Measurements from ENCODE around the gene PLPPR2.

DNA sequence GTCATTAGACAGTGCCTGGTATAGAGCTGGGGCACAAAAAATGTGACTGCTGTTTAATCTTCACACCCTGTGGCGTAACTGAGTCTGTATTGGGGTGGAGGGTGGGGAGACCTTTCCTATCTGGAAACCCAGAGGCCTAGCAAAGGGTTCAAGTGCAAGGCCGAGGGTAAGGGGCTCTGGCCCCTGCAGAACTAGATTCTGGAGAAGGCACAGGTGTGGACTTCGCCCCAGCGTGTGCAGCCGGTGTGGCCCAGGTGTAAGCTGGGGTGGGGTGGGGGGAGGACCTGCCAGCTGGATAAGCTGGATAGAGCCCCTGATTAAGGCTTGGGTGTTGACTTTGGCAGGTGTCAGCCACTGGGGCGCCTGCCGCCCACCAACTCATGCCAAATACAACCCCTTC is 17.1 kb upstream of the PLPPR2 start:
- TF ChIP-seq POLR2A (IDR thresholded peaks at IDR 0.05; ENCODE audit: low read length) (no peak), ZFP36 (IDR thresholded peaks at IDR 0.05; ENCODE audit: borderline replicate concordance, partially characterized antibody) (no peak), PHF8 (IDR thresholded peaks at IDR 0.05; ENCODE audit: borderline replicate concordance, low read depth) (no peak), BHLHE40 (IDR thresholded peaks at IDR 0.05; ENCODE audit: low read depth, low read length) (no peak), ESRRA (IDR thresholded peaks at IDR 0.05; ENCODE audit: borderline replicate concordance, low read length) (no peak), KDM5A (IDR thresholded peaks at IDR 0.05) (no peak), SMC3 (IDR thresholded peaks at IDR 0.05) (no peak), EP300 (IDR thresholded peaks at IDR 0.05) (no peak)
- TF ChIP-seq, protein P1, sequence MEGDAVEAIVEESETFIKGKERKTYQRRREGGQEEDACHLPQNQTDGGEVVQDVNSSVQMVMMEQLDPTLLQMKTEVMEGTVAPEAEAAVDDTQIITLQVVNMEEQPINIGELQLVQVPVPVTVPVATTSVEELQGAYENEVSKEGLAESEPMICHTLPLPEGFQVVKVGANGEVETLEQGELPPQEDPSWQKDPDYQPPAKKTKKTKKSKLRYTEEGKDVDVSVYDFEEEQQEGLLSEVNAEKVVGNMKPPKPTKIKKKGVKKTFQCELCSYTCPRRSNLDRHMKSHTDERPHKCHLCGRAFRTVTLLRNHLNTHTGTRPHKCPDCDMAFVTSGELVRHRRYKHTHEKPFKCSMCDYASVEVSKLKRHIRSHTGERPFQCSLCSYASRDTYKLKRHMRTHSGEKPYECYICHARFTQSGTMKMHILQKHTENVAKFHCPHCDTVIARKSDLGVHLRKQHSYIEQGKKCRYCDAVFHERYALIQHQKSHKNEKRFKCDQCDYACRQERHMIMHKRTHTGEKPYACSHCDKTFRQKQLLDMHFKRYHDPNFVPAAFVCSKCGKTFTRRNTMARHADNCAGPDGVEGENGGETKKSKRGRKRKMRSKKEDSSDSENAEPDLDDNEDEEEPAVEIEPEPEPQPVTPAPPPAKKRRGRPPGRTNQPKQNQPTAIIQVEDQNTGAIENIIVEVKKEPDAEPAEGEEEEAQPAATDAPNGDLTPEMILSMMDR (IDR thresholded peaks at IDR 0.05), result no peak
- TF ChIP-seq, protein P2, sequence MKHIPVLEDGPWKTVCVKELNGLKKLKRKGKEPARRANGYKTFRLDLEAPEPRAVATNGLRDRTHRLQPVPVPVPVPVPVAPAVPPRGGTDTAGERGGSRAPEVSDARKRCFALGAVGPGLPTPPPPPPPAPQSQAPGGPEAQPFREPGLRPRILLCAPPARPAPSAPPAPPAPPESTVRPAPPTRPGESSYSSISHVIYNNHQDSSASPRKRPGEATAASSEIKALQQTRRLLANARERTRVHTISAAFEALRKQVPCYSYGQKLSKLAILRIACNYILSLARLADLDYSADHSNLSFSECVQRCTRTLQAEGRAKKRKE (CRISPR knock-in tag; IDR thresholded peaks at IDR 0.05; ENCODE audit: low read depth), result no peak
